Activated CD4-positive, alpha-beta T cell treated with anti-CD3 and anti-CD28 coated beads for 24 hours (primary cell): ENCODE results near the gene SUPT4H1.
A peak's percentile ranks its signal among the peaks of the same experiment; 100 is the strongest.

ENCODE experiments used
- DNase-seq, 2 donors: peaks; one replicate each; pipeline ENCODE4 v3.0.0-alpha.2; 2020; ENCODE audit warnings: low read depth in 2 of 2

Gene SUPT4H1

DNA sequence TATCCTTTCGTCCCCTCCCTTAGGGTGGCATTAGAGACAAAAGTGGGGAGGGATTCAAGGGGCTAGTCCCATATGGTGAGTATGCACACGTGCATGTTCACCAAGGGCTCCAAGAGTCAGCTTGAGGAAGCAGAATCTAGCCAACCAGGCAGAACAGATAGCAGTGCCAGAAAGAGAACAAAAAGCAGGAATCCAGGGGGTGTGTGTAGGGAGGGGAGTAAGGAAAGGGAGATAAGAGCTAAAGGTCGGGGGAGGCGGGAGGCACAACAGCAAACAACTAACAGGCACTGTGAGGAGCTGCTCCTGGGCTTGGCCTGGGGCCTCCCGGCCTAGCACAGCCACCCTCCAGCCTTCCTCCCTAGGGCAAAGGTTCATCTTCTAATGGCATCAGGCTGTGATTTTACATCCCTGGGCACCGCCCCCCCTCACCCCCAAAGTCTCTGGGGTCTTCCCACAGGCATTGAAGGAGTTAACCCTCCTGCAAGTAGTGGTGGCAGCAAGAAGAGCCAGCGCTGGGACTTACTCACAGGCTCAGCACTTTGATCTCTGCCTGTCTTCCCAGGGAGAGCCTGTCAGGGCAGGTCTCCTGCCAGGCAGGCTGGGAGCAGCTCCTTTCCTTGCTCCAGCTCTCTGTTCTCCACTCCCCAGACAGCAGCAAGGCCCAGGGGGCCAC, 12.4 kb upstream of the SUPT4H1 start:
- DNase-seq, result no peak

DNA sequence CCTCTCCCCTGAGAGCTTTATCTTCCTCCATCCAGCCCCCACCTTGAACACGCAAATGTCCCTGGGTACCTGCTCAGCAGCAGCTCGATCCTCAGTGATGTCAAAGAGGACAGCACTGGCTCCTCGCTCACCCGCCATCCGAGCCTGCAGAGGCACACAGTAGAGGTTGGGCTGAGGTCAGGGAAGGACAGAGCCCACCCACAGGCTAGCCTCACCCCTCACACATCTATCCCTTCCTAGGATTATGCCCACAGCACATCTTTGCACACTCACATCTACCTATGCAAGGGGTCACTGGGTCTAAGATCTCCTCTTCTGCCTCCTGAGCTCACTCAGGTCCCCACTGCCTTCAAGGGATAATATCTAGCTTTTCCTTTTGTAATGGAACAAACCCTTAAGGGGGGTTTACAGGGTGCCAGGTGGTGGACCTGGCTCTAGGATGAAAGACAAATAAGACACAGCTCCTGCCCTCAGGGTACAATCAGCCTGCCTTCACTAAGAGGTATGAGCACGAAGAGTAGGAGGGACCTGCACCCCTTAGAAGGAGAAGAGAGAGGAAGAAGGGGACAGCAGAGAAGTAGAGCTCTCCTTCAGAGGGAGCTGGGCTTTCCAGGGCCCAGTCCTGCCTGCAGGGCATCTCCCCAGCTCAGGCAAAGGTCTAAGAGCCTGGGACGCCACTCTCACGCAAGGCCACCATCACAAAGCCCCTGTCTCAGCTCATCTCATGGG, 11.6 kb upstream of the SUPT4H1 start:
- no peak for DNase-seq

DNA sequence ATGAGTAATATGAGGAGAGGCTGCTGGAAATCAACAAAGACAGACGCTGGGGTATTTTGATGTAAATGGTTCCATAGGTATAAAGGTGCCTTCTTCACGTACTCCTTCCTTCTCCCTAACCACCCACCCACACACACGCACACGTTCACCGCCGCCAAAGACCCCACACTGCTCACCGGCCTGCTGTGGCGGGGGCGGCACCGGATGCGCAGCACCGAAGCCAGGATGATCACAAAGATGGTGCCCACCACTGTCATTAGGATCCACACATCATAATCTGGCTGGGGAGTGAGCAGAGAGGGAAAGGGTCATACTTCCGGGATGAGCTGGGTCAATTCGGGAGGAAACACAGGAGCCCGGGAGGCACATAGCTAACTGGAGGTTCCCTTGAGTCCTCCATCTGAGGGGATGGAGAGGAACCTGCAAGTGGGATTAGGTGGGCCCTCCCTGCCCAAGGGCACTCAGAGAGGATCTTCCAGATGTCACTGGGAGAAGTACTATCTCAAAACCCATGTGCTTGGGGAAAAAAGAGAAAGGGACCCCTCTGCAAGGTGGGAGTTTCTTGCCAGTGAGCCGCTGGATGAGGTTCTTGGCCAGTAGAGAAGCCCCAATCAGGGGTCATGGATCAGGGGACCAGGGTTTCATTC, 10.5 kb upstream of the SUPT4H1 start:
- DNase-seq, result no peak

DNA sequence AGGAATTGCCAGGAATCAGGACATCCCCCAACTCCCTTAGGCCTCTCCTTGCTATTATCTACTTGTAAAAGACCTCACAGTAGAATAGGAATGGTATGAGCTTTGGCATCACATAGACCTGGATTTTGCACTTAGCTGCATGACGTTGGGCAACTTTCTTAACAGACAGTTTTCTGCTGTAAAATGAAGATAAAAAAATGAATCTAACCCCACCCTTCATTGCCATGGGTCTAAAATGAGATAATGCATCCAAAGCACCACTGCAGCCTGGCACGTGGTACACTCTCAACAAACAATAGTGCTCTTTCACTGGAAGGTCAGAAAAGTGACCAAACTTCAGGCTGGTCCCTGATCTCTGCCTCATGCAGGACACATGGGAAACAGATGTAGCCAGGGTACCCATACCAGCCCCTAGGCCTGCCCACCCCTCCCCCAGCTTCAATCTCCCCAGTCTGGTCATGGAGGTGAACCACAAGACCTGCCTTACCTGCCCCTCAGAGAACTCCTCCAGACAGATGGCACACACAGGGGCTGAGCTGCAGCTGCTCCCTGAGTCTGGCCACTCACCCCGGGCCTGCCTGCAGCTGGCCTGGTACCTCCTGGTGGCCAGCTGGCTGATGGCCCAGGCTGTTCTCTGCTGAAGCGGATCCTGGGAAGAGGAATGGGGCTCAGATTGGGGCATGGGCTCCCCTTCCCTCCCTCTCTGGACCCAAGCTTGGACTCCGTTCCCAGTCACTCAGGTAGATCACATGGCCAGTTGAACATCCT, 8.5 kb upstream of the SUPT4H1 start:
- no peak for DNase-seq

DNA sequence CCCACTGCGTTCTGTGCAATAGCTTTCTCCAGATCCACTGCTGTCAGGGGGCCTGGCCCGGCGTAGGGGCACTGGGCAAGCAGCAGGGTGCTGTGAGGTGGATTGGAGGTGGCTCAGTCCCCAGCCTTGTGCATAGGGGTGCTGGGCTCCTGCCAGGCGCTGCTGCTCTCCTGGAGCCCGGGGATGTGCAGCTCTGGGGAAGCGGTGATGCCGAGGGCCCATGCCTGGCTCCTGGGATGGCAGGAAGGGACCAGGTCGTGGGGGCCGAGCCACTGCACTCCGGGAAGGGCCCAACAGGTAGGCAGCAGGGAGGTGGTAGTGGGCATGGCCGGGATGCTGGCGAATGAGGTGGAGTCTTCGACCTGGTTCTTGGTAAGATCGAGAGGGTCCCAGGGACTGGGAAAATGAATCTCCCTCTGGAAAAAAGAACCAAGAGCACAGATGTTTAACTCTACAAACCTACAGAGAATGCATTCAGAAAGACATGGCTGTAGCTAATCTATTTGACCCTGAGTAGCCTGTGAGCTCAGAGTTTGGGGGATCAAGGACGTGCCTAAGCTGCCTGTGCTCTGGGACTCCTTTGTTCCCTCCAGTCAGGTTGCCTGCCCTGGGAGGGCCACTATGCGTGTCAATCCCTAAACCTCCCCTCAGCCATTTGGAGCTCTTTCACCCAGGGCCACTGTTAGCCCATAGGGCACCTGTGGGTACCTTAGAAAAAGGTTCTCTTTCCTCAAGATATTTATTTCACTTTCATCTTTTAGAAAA, 6.6 kb upstream of the SUPT4H1 start:
- no peak for DNase-seq

DNA sequence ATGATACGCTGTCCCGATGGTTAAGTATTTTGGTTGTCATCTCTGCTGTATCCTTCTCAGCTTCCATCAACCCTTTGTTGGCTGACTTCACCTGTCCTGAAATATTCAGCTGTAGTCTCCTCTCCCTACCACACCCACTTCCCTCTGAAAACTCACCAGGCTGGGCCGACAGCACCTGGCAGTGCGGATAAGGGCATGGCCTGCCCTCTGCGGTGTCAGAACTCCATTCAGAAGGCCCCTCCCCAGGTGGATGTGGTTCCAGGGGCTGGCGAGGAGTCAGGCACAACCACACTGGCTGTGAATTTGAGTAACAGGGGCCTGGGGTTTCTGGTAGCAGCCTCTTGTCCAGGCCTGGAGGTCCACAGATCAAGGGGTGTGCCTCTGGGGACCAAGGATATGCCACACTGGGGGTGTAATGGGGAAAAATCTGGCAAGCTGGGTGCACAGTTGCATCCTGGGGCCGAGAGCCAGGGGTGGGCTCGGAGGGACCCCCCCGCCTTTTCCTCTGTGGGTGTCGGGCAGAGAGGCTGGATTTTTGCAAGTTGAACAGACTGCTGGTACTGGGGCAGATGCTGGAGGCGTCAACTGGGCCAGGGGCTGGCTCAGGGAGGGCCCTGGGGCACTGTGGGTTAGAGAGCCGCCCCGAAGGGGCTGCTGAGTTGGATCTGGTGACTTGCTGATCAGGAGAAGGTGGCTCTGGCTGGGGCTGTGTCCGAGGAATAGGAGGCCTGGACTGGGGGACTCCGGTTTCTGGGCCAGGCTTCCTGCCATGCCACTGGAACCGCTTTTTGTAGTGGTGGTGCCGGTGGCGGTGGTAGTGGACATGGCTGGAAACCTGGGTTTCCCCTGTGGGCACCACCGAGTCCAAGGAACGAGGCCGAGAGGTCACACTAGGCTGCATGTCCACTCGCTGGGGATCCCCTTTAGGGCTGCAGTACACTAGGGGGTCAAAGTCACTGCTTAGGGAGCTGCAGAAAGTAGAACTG, 5.6 kb upstream of the SUPT4H1 start:
- no peak for DNase-seq

DNA sequence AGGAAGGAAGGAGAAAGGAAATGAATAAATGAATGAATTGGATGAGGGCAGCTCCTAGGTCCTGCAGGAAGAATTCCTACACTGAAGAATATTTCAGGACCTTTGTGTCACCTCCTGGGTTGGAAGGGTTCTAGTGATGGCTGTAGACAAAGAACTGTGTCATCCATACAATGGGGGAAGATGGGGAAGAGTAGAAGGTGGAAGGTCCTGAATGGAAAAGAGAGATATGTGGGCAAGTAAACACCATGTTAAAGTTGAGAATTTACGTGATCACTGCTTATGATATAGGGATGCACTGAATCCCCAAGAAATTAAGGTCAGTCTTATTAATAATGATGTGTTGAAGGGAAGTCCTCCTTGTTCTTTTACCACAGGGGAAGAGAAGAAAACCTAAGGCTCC, 4.2 kb upstream of the SUPT4H1 start:
- no peak for DNase-seq

DNA sequence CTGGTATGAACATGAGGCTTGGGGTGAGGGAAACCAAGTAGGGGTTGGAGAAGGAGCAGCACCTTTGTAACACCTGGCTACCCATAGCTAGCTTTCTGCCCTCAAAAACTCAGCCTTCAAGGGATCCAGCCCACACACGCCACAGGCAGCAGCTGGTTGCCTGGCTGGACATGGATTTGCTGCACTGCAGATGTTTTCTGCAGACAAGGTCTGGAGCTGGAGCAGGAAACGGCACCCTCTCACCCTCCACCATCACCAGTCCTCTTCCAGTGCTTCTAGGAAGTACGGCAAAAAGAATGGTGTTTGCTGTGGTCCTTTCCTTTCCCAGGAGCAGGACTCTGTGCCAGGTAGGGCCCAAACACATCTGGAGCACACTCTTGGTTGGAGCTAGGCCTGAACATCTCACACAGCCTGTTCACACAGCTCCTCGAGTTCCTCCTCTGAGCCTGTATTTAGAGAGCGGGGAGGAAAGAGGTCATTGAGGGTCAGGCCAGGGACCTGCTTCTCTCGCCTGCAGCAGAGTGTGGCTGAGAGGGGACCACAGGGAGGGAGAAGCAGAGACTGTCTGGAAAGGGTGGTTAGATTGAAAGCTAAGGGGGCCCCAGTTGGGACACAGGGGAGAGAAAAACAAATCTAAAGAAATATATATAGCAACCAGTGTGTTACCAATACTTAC, 2.7 kb upstream of the SUPT4H1 start:
- DNase-seq, result no peak

DNA sequence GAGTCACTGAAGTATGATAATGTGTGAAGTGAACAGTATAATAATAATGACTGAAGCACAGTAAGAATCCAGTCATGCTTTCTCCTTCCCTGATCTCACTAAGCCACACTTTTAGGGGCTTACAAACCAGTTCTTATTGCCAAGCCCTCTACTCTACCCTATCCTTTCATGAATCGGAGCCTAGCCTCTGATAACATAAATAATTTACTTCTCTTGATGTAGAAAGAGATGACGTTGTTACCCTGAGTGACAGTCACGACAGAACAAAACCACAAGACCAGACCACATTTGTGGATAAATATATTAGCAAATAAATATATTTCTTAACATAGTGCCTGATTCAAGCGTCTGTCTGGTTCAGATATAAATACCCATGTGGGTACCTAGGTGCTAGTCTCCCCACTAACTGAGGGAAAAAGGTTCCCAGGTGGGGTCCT, 1.4 kb upstream of the SUPT4H1 start:
- DNase-seq, result no peak

DNA sequence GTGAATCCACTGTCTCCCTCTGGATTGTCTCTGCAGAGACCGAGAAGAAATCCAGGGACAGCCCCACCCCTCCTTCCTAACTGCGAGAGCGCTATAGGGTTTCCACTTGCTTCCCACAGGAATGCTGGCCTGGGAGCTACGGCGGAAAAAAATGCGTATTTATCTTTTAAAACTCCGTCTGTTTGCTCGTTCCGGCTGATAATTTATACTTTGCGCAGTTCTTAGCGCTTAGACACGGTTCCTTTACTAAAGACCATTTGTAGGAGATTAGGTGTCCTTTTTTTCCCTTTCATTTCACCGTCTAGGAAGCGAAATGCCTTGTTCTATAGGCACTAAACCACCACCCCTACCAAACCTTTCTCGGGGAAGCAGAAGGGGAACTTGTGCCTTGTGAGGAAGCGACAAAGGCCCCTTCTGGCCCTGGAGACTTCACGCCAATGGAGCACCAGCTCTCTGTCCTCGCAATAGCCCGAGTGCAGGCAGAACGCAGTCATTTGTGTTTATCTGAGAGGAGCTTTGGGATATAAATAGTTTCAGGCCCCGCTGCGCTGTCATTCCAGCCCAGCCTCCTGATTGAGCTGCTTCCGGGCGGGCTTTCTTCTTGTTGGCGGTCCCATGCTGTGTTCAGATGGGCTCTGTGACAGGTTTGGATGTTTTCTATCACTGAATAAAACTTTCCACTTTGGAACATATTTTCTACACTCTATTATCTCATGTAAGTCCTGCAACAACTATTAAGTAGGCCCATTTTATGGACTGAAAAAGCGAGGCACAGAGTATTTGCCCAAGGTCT, 791 bp upstream of the SUPT4H1 start:
- DNase-seq, result no peak

DNA sequence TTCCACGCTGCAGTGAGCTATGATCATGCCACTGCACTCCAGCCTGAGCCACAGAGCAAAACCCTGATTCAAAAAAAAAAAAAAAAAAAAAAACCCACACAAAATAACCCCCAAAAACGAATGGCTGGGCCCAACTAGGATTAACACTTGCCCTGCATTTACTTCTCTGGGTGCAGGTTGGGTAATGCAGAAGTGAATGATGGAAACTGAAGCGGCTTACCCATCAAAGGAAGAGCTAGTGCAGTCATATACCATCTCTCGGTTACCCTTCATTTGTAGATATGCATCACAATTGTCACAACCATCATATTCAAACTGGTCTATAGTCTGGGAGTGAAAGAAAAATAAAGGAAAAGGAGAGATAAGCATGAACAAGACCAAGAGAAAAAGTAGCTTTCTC, 819 bp downstream of the SUPT4H1 start:
- DNase-seq, result no peak

DNA sequence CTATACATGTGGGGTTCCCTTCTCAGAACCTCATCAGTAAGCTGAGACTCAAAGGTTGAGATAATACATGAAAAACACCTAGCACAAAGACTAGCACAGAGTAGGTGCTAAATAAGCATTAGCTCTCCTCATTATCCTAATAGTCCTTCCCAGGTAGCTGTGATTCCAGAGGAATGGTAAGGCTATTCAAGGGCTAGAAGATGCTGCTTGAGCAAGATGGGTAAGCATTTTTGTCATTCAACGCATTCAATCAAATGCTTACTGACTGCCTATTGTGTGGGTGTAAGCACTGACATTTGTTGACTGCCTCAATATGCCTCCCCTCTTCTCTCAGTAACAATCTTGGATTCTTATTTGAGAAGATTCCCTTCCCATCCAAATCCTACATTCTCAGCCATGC, 4.0 kb downstream of the SUPT4H1 start:
- no peak for DNase-seq

DNA sequence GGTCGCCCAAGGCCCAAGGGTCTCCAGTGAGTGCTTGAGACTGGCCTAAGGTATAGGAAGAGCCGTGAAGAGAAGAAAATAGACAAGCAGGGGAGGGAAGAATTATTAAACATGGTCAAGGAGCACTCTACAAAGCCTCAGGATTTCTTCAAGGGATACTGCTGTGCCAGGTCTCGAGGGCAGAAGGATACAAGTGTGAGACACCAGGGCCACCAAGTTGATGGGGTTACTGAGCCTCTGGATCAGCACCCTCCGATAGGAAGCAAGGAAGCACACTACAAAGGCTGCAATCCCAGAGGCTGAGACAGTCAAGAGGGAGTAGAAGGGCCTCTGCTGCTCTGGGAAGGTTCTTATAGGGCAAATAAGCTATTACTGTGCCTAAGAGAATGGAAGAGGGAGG, 6.5 kb downstream of the SUPT4H1 start:
- no peak for DNase-seq

DNA sequence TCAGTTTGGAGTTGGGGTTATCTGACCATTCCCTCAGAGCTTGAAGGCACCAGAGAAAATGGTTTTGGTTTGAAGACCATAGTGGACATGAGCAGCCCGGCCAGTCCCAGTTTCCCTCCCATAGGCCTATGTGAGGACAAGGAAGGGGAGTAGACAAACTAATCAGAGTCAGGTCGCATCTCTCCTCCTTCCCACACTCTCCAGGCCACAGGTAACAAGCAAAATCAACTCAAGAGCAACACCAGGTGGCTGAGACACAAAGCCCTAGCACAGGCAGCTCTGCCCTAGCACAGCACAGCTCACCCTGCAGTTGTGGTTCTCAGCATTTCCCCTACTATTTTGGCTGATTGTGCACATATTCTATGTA, 7.2 kb downstream of the SUPT4H1 start:
- no peak for DNase-seq

DNA sequence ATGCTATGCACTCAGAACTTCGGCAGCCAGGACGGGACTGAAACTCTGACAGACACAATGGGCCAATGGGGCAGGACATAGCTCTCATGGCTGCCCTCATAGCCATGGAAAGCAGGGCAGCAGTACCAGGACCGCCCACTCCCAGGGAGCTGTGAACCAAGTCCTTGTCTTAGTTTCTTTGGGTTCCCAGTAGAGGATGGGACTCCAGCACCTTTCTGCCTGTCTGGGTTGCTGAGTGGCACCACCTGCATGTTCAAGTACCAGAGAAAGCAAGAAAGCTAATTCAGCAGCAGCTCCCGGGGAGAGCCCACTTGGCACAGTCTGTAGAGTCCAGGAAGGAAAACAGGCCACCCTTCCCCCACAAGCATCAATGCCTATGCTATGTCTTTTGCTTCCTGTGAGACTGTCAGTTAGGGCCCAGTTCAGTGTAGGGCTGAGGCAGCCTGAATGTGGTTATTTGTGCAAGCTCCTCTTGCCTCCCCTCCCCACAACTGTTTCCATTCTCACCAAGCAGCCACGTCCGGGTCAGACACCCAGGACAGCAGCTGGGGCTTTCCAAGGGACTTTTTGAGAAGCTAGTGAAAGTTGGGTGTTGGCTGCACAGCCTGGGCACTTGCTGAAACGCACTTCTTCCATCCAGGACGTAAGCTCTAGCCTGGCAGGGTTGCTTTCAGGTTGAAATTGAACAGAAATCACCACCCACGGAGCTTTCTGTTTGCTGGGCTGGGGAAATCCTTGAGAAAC, 7.8 kb downstream of the SUPT4H1 start:
- peak; percentile 76 to 78 for DNase-seq

DNA sequence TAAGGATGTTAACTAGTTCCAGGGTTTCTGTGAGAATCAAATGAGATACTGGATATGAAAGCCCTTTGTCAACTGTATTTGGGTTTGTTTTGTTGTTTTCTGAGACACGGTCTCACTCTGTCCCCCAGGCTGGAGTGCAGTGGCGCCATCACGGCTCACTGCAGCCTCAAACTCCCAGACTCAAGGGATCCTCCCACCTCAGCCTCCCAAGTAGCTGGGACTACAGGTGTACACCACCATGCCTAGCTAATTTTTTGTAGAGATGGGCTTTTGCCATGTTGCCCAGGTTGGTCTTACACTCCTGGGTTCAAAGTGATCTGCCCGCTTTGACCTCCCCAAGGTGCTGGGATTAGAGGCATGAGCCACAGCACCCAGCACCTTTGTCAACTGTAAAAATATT, 8.9 kb downstream of the SUPT4H1 start:
- no peak for DNase-seq

DNA sequence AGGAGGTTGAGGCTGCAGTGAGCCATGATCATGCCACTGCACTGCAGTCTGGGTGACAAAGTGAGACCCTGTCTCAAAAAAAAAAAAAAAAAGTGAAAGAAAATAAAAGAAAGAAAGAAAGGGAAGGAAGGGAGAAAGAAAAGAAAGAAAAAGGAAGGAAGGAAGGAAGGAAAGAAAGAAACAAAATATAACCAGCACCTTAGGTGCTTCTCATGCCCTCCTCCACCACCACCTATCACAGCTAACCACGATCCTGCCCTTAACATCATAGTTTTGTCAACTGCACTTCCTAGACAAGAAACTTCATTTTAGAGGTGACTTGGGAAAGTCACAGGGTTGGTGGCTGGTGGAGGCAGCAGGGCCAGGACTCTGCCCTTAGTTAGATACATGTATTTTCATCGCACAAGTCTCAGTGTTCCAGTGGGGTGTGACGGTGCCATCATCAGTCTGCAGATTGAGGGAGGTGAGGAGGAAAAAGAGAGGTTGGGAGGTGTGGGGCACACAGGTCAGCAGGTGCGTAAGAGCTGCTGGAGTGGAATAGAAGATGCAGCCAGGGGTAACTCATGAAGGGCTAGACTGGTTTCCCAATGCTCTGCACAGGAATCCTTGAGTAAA, 10.0 kb downstream of the SUPT4H1 start:
- no peak for DNase-seq
